ENCODE results near the gene OGT. TPM values are rescaled to one million over a fixed set of nuclear protein-coding genes. Genes with fewer than 3 reads are reported as not detected.
"Not testable (repeated sequence)": the region's sequence is repeated elsewhere in the genome, so short reads cannot be mapped to it uniquely, and the experiment has no call there.

OGT gene
- total RNA-seq, 4 donors from 2014 or later = 49.6 to 156 (median 88.8) TPM

DNA sequence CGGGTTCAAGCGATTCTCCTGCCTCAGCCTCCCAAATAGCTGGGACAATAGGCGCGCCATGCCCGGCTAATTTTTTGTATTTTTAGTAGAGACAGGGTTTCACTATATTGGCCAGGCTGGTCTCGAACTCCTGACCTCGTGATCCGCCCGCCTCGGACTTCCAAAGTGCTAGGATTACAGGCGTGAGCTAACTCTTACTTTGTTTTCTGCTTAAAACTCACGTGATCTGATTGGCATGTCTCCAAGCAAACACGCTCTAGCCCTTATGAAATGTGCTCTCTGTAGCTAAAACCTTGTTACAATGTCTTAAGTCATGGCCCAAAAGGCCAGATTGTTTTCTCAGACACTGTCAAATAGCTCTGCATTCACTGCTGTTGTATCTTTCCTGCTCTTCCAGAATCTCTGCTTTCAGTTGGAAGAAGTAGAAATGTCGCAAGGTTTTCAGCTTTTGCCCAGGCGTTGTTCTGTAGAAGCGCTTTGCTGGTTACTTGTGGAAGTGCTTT, 39.7 kb upstream of the OGT start:
- Histone ChIP-seq H3K9me3 (peaks cover 0 to 2% (median 0%) of the 10 kb centered on the region in 3 donors), H3K4me1 (no peaks in the 10 kb centered on the region), H3K27me3 (no peaks in the 10 kb centered on the region), H3K4me3 (peak overlapping the region; percentile 61 to 70), H3K27ac (peak overlapping the region in 2 of 4 donors; percentile 41 to 59), H3K36me3 (no peaks in the 10 kb centered on the region)
- TF ChIP-seq EP300 (IDR thresholded peaks at IDR 0.05) (no peak), POLR2A (IDR thresholded peaks at IDR 0.05) (no peak), POLR2AphosphoS5 (IDR thresholded peaks at IDR 0.05) (peak; percentile 47)
- TF ChIP-seq, protein P1, sequence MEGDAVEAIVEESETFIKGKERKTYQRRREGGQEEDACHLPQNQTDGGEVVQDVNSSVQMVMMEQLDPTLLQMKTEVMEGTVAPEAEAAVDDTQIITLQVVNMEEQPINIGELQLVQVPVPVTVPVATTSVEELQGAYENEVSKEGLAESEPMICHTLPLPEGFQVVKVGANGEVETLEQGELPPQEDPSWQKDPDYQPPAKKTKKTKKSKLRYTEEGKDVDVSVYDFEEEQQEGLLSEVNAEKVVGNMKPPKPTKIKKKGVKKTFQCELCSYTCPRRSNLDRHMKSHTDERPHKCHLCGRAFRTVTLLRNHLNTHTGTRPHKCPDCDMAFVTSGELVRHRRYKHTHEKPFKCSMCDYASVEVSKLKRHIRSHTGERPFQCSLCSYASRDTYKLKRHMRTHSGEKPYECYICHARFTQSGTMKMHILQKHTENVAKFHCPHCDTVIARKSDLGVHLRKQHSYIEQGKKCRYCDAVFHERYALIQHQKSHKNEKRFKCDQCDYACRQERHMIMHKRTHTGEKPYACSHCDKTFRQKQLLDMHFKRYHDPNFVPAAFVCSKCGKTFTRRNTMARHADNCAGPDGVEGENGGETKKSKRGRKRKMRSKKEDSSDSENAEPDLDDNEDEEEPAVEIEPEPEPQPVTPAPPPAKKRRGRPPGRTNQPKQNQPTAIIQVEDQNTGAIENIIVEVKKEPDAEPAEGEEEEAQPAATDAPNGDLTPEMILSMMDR (IDR thresholded peaks at IDR 0.05) = no peak
- WGBS, 2 donors (ENCODE audit: low coverage in 1 of 2) = 67% methylated on average over 13 of the region's 16 CpGs; no CpG with 5 or more reads in 1 of the 2 donors
- ATAC-seq = peak; percentile 67

DNA sequence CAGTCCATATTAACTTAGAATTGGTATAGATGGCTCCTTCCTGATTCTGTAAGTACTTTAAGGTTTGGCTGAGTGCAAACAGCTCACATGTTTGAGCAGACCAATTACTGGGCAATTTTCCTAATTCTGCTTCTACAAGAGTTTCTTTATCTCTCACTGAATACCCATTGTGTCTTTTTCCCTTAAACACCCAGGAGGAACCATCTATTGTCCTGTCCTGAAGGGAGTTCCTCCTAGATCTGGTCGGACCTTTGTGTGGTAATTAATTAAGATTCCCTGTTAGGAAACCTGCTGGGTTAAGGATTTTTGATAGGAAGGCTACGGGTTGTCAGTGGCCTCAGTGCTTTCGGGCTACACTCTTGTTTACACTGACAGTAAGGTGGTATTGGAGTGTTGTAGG, 36.9 kb upstream of the OGT start:
- 43 to 90% methylated on average over 2 of the region's 3 CpGs for WGBS, 2 donors (ENCODE audit: low coverage in 1 of 2)
- H3K27ac ChIP-seq, ATAC-seq, H3K9me3 ChIP-seq, H3K4me1 ChIP-seq, H3K4me3 ChIP-seq, H3K36me3 ChIP-seq, H3K27me3 ChIP-seq: not testable (repeated sequence)

DNA sequence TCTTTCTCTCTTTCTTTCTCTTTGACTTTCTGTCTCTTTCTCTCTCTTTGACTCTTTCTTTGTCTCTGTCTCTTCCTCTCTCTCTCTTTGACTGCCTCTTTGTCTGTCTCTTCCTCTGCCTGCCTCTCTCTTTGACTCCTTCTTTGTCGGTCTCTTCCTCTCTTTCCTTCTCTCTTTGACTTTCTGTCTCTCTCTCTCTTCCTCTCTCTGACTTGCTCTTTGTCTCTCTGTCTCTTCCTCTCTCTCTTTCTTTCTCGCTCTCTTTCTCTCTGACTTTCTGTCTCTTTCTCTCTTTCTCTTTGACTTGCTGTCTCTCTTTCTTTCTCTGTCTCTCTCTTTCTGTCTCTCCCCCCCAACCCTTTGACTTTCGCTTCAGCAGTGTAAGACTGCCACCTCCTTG, 36.4 kb upstream of the OGT start:
- Histone ChIP-seq H3K4me3 (no peak overlapping the region), H3K4me1 (no peaks in the 10 kb centered on the region), H3K27ac (no peak overlapping the region), H3K36me3 (no peaks in the 10 kb centered on the region), H3K9me3 (no peaks in the 10 kb centered on the region), H3K27me3 (no peaks in the 10 kb centered on the region)
- 84 to 91% methylated on average over 3 of the region's 3 CpGs for WGBS, 2 donors (ENCODE audit: low coverage in 1 of 2)
- TF ChIP-seq EP300 (IDR thresholded peaks at IDR 0.05) = no peak
- TF ChIP-seq, protein P1 (IDR thresholded peaks at IDR 0.05) = no peak
- TF ChIP-seq POLR2AphosphoS5 (IDR thresholded peaks at IDR 0.05) = no peak
- no peak for TF ChIP-seq POLR2A (IDR thresholded peaks at IDR 0.05)
- no peak for ATAC-seq

DNA sequence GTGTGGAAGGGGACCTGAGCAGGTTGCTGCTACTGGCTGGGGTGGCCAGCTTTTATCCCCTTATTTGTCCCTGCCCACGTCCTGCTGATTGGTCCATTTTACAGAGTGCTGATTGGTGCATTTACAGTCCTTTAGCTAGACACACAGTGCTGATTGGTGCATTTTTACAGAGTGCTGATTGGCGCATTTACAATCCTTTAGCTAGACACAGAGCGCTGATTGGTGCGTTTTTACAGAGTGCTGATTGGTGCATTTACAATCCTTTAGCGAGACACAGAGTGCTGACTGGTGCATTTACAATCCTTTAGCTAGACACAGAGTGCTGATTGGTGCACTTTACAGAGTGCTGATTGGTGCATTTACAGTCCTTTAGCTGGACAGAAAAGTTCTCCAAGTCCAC, 30.8 kb upstream of the OGT start:
- not testable (repeated sequence) for H3K4me1 ChIP-seq, ATAC-seq, H3K4me3 ChIP-seq, H3K27ac ChIP-seq, H3K9me3 ChIP-seq, H3K36me3 ChIP-seq, H3K27me3 ChIP-seq
- 78 to 100% methylated on average over 1 to 4 of the region's 5 CpGs for WGBS, 2 donors (ENCODE audit: low coverage in 1 of 2)

DNA sequence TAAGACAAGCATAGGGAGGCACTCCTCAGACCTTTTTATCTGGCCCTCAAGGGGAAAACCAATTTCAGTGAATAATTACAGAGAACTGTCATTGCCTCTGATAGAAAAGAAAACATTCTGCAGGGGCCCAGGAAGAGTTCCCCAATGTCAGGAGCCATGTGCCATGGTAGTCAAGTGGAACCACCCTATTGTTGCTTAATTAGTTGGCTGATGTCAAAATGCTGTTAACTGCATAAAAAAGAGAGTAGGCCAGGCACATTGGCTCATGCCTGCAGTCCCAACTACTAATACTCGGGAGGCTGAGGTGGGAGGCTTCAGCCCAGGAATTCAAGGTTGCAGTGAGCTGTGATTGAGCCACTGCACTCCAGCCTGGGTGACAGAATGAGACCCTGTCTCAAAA, 28.6 kb upstream of the OGT start:
- no peaks in the 10 kb centered on the region for H3K4me1 ChIP-seq
- TF ChIP-seq POLR2A (IDR thresholded peaks at IDR 0.05) = no peak
- TF ChIP-seq, protein P1 (IDR thresholded peaks at IDR 0.05) = no peak
- TF ChIP-seq EP300 (IDR thresholded peaks at IDR 0.05) = no peak
- TF ChIP-seq POLR2AphosphoS5 (IDR thresholded peaks at IDR 0.05) = no peak
- no peak for ATAC-seq
- no peaks in the 10 kb centered on the region for H3K36me3 ChIP-seq
- no peaks in the 10 kb centered on the region for H3K9me3 ChIP-seq
- WGBS, 2 donors (ENCODE audit: low coverage in 1 of 2) = no CpG with 5 or more reads among the region's 1 CpG
- H3K27me3 ChIP-seq = no peaks in the 10 kb centered on the region
- no peak overlapping the region for H3K4me3 ChIP-seq
- H3K27ac ChIP-seq = no peak overlapping the region

DNA sequence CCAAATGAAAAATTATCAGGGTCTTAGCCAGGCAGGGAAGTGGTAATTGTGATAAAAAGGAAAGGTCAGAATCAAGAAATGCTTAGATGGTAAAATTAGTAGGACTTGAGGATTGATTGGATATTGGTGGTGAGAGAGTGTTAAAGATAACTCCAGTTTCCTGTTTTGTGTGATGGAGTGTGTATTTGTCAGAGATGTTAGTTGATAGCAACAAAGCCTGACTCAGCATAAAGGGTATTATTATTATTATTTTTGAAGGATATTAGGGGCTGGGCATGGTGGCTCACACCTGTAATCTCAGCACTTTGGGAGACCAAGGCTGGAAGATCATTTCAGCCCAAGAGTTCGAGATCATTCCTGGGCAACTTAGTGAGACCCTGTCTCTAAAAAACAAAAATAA, 23.6 kb upstream of the OGT start:
- WGBS, 2 donors (ENCODE audit: low coverage in 1 of 2) = 88% methylated on average over 1 of the region's 1 CpG; no CpG with 5 or more reads in 1 of the 2 donors
- ATAC-seq = no peak
- Histone ChIP-seq H3K27me3 (no peaks in the 10 kb centered on the region), H3K4me3 (no peak overlapping the region), H3K27ac (no peak overlapping the region), H3K9me3 (no peaks in the 10 kb centered on the region), H3K36me3 (no peaks in the 10 kb centered on the region), H3K4me1 (no peaks in the 10 kb centered on the region)
- TF ChIP-seq POLR2AphosphoS5 (IDR thresholded peaks at IDR 0.05) = no peak
- TF ChIP-seq EP300 (IDR thresholded peaks at IDR 0.05) = no peak
- TF ChIP-seq, protein P1 (IDR thresholded peaks at IDR 0.05) = no peak
- TF ChIP-seq POLR2A (IDR thresholded peaks at IDR 0.05) = no peak

All from gastroesophageal sphincter (tissue), 4 donors.